Raji (cell line): ENCODE results near the gene CDK16.

ENCODE experiments used
- POLR2A ChIP-seq: IDR thresholded peaks from 2 replicates; pipeline ENCODE4 v1.6.1; 2011; ENCODE audit warnings: low read depth, low read length, control low read depth; ENCODE audit not compliant: insufficient read depth

Gene CDK16

GRCh38 chrX:47226071-47226470 lies 7.6 kb downstream of the CDK16 start:
- TF ChIP-seq POLR2A = no peak

- no peak for TF ChIP-seq POLR2A
Measured at GRCh38 chrX:47226531-47227333, 8.3 kb downstream of the CDK16 start.

GRCh38 chrX:47227334-47227583 lies 8.8 kb downstream of the CDK16 start:
- TF ChIP-seq POLR2A = no peak

GRCh38 chrX:47228550-47229270 lies 10.2 kb downstream of the CDK16 start:
- no peak for TF ChIP-seq POLR2A

- no peak for TF ChIP-seq POLR2A
Measured at GRCh38 chrX:47229427-47229826, 10.9 kb downstream of the CDK16 start.

GRCh38 chrX:47230136-47230868 lies 11.8 kb downstream of the CDK16 start:
- no peak for TF ChIP-seq POLR2A

GRCh38 chrX:47231167-47231566 lies 12.7 kb downstream of the CDK16 start:
- TF ChIP-seq POLR2A = no peak

GRCh38 chrX:47232197-47232802 lies 13.8 kb downstream of the CDK16 start:
- TF ChIP-seq POLR2A = no peak

GRCh38 chrX:47232803-47233332 lies 14.4 kb downstream of the CDK16 start, which contains the start of gene USP11:
USP11 (plus strand) TSS chrX:47233009; CDS start chrX:47233044, 35 bp downstream.
- TF ChIP-seq POLR2A = peak; percentile 73

GRCh38 chrX:47233333-47234113 lies 15.0 kb downstream of the CDK16 start:
- TF ChIP-seq POLR2A = peak; percentile 50; the same call in 1 of the 2 replicates

- no peak for TF ChIP-seq POLR2A
Measured at GRCh38 chrX:47234583-47234982, 16.1 kb downstream of the CDK16 start.

- no peak for TF ChIP-seq POLR2A
Measured at GRCh38 chrX:47235691-47236103, 17.2 kb downstream of the CDK16 start.

GRCh38 chrX:47239199-47239598 lies 20.7 kb downstream of the CDK16 start:
- TF ChIP-seq POLR2A = no peak

GRCh38 chrX:47239898-47240545 lies 21.5 kb downstream of the CDK16 start:
- TF ChIP-seq POLR2A = no peak
